Mesendoderm (in vitro differentiated cells): ENCODE results near the gene DCDC2. TPM values are rescaled to one million over a fixed set of nuclear protein-coding genes. Genes with fewer than 3 reads are reported as not detected.

Experiments used
- DNase-seq: peaks from one replicate; pipeline ENCODE4 v3.0.0; 2013
- H2AK5ac ChIP-seq: 2 replicates; pipeline ENCODE4 v1.6.1; 2013; ENCODE audit warnings: low read length, inconsistent platforms
- H2BK120ac ChIP-seq: 2 replicates; pipeline ENCODE4 v1.6.1; 2013; ENCODE audit warnings: low read depth, mild to moderate bottlenecking, low read length, moderate library complexity, mixed read lengths
- H2BK15ac ChIP-seq: replicated peaks from 2 replicates; pipeline ENCODE4 v1.6.1; 2013; ENCODE audit warnings: low read depth, mild to moderate bottlenecking, moderate library complexity
- H2BK5ac ChIP-seq: 2 replicates; pipeline ENCODE4 v1.6.1; 2013; ENCODE audit warnings: low read length, inconsistent platforms
- H3K18ac ChIP-seq: 2 replicates; pipeline ENCODE4 v1.6.1; 2013; ENCODE audit warnings: mild to moderate bottlenecking, low read length, mixed read lengths
- H3K23ac ChIP-seq: one replicate; pipeline ENCODE4 v1.6.1; 2013; ENCODE audit warnings: low read length
- H3K27ac ChIP-seq: 2 replicates; pipeline ENCODE4 v1.5.1; 2013; ENCODE audit warnings: low read depth, mild to moderate bottlenecking, inconsistent platforms, low read length, moderate library complexity
- H3K27me3 ChIP-seq: 2 replicates; pipeline ENCODE4 v1.6.1; 2013; ENCODE audit warnings: low read length, control low read depth, mild to moderate bottlenecking, inconsistent platforms; ENCODE audit not compliant: insufficient read depth, poor library complexity
- H3K36me3 ChIP-seq: 2 replicates; pipeline ENCODE4 v1.6.1; 2013; ENCODE audit warnings: low read length, inconsistent platforms; ENCODE audit not compliant: control insufficient read depth, insufficient read depth
- H3K4ac ChIP-seq: one replicate; pipeline ENCODE4 v1.6.1; 2013; ENCODE audit warnings: low read depth, mild to moderate bottlenecking, low read length, moderate library complexity
- H3K4me1 ChIP-seq: 2 replicates; pipeline ENCODE4 v1.6.1; 2013; ENCODE audit warnings: low read depth, low read length, inconsistent platforms; ENCODE audit not compliant: control insufficient read depth
- H3K4me2 ChIP-seq: 2 replicates; pipeline ENCODE4 v1.6.1; 2013; ENCODE audit warnings: low read length
- H3K4me3 ChIP-seq: 2 replicates; pipeline ENCODE4 v1.5.1; 2013; ENCODE audit warnings: mild to moderate bottlenecking, low read length
- H3K56ac ChIP-seq: one replicate; pipeline ENCODE4 v1.6.1; 2013; ENCODE audit warnings: low read length
- H3K79me1 ChIP-seq: 2 replicates; pipeline ENCODE4 v1.6.1; 2013; ENCODE audit warnings: low read length, inconsistent platforms
- H3K79me2 ChIP-seq: 2 replicates; pipeline ENCODE4 v1.6.1; 2013; ENCODE audit warnings: mild to moderate bottlenecking, low read length; ENCODE audit not compliant: control insufficient read depth, insufficient read depth
- H3K9ac ChIP-seq: 2 replicates; pipeline ENCODE4 v1.6.1; 2013; ENCODE audit warnings: low read length, inconsistent platforms
- H4K5ac ChIP-seq: one replicate; pipeline ENCODE4 v1.6.1; 2013; ENCODE audit warnings: low read length
- H4K8ac ChIP-seq: one replicate; pipeline ENCODE4 v1.6.1; 2013; ENCODE audit warnings: low read depth, mild to moderate bottlenecking, control low read depth, low read length, moderate library complexity
- WGBS: extraction: QIAGEN DNeasy Blood & Tissue Kit; methylation state at CpG from one replicate; pipeline ENCODE4 v1.1.7; 2013; ENCODE audit warnings: low lambda C conversion rate, missing lambda C conversion rate; ENCODE audit not compliant: insufficient coverage; ENCODE audit errors: extremely low coverage; 5-methylcytosine and 5-hydroxymethylcytosine counted together
- polyA plus RNA-seq, 2 experiments: library from polyadenylated mRNA; stranded (reverse); fragments of 200-250 nt; gene quantifications; one replicate each; pipeline ENCODE4 v1.2.3, GENCODE V29; 2013

DCDC2 gene
- 0.11 TPM for polyA plus RNA-seq (2013, experiment 1 of 2)
- polyA plus RNA-seq (2013, experiment 2 of 2): 0.08 TPM

- no peak within 1 kb of the TSS for H3K23ac ChIP-seq
- H3K4me3 ChIP-seq: no peak within 1 kb of the TSS
- no peak within 1 kb of the TSS for H3K9ac ChIP-seq
- H2AK5ac ChIP-seq: no peak within 1 kb of the TSS
- H3K27me3 ChIP-seq: no peaks in the 10 kb centered on the region
- H3K79me1 ChIP-seq: no peaks in the 10 kb centered on the region
- WGBS: no CpG with 5 or more reads among the region's 61 CpGs
- no peak within 1 kb of the TSS for H3K4ac ChIP-seq
- no peak within 1 kb of the TSS for H4K8ac ChIP-seq
- H2BK15ac ChIP-seq: no peak within 1 kb of the TSS
- no peak within 1 kb of the TSS for H2BK5ac ChIP-seq
- no peak within 1 kb of the TSS for H3K27ac ChIP-seq
- no peak within 1 kb of the TSS for H3K4me2 ChIP-seq
- no peak for DNase-seq
- no peaks in the 10 kb centered on the region for H3K36me3 ChIP-seq
- H2BK120ac ChIP-seq: no peak within 1 kb of the TSS
- H3K4me1 ChIP-seq: no peaks in the 10 kb centered on the region
- H3K18ac ChIP-seq: no peak within 1 kb of the TSS
- H4K5ac ChIP-seq: no peak within 1 kb of the TSS
- no peak within 1 kb of the TSS for H3K56ac ChIP-seq
- H3K79me2 ChIP-seq: no peaks in the 10 kb centered on the region
These were observed at the start of gene DCDC2 for GRCh38 chr6:24357336-24358218. Gene DCDC2, minus strand, starts transcription at chr6:24358059. Its CDS starts 309 bp downstream, at chr6:24357750.

GRCh38 chr6:24405262-24405661 lies 47.4 kb upstream of the DCDC2 start:
- H4K8ac ChIP-seq: no peak overlapping the region
- DNase-seq: no peak
- no peak overlapping the region for H2BK5ac ChIP-seq
- peaks cover 2% of the 10 kb centered on the region for H3K79me1 ChIP-seq
- H2BK120ac ChIP-seq: no peak overlapping the region
- no peak overlapping the region for H3K4me3 ChIP-seq
- no peak overlapping the region for H3K23ac ChIP-seq
- H4K5ac ChIP-seq: peak overlapping the region; percentile 33
- H3K56ac ChIP-seq: peak overlapping the region; percentile 68
- H3K4ac ChIP-seq: no peak overlapping the region
- no peak overlapping the region for H2AK5ac ChIP-seq
- H3K36me3 ChIP-seq: peaks cover 2% of the 10 kb centered on the region
- peaks cover 46% of the 10 kb centered on the region for H3K79me2 ChIP-seq
- H3K27ac ChIP-seq: no peak overlapping the region
- WGBS: no CpG with 5 or more reads among the region's 5 CpGs
- H2BK15ac ChIP-seq: no peak overlapping the region
- H3K18ac ChIP-seq: no peak overlapping the region
- peak overlapping the region; percentile 18 for H3K4me2 ChIP-seq
- H3K9ac ChIP-seq: peak overlapping the region; percentile 15
- peaks cover 8% of the 10 kb centered on the region for H3K4me1 ChIP-seq
- no peaks in the 10 kb centered on the region for H3K27me3 ChIP-seq

GRCh38 chr6:24403501-24403824 lies 45.6 kb upstream of the DCDC2 start:
- DNase-seq: peak; percentile 80
- H2BK15ac ChIP-seq: no peak overlapping the region
- no CpG with 5 or more reads among the region's 12 CpGs for WGBS
- H3K4me3 ChIP-seq: peak overlapping the region; percentile 87
- no peak overlapping the region for H4K5ac ChIP-seq
- no peak overlapping the region for H2BK120ac ChIP-seq
- H3K23ac ChIP-seq: no peak overlapping the region
- no peak overlapping the region for H2AK5ac ChIP-seq
- peak overlapping the region; percentile 37 for H2BK5ac ChIP-seq
- H3K56ac ChIP-seq: peak overlapping the region; percentile 96
- H3K36me3 ChIP-seq: no peaks in the 10 kb centered on the region
- peaks cover 13% of the 10 kb centered on the region for H3K4me1 ChIP-seq
- no peaks in the 10 kb centered on the region for H3K27me3 ChIP-seq
- H3K4ac ChIP-seq: no peak overlapping the region
- peaks cover 2% of the 10 kb centered on the region for H3K79me1 ChIP-seq
- H3K79me2 ChIP-seq: peaks cover 42% of the 10 kb centered on the region
- no peak overlapping the region for H3K27ac ChIP-seq
- H4K8ac ChIP-seq: no peak overlapping the region
- H3K4me2 ChIP-seq: peak overlapping the region; percentile 30
- H3K18ac ChIP-seq: peak overlapping the region; percentile 29
- peak overlapping the region; percentile 96 for H3K9ac ChIP-seq

GRCh38 chr6:24402697-24403500 lies 45.0 kb upstream of the DCDC2 start, which contains the start of gene MRS2:
Gene MRS2, plus strand, starts transcription at chr6:24402936. Its CDS starts 111 bp downstream, at chr6:24403047.
- H3K4me3 ChIP-seq: peak within 1 kb of the TSS; percentile 87
- peak within 1 kb of the TSS; percentile 96 for H3K56ac ChIP-seq
- H3K4me1 ChIP-seq: peaks cover 13% of the 10 kb centered on the region
- no peak within 1 kb of the TSS for H4K5ac ChIP-seq
- H3K4me2 ChIP-seq: peak within 1 kb of the TSS; percentile 30
- H3K9ac ChIP-seq: peak within 1 kb of the TSS; percentile 96
- H3K27me3 ChIP-seq: no peaks in the 10 kb centered on the region
- no peaks in the 10 kb centered on the region for H3K36me3 ChIP-seq
- H3K27ac ChIP-seq: peak within 1 kb of the TSS; percentile 32
- peak within 1 kb of the TSS; percentile 71 for H3K18ac ChIP-seq
- H3K23ac ChIP-seq: no peak within 1 kb of the TSS
- H3K79me2 ChIP-seq: peaks cover 41% of the 10 kb centered on the region
- peak; percentile 91 for DNase-seq
- no CpG with 5 or more reads among the region's 63 CpGs for WGBS
- no peak within 1 kb of the TSS for H2BK120ac ChIP-seq
- H3K4ac ChIP-seq: peak within 1 kb of the TSS; percentile 22
- no peak within 1 kb of the TSS for H2AK5ac ChIP-seq
- no peak within 1 kb of the TSS for H4K8ac ChIP-seq
- H2BK15ac ChIP-seq: no peak within 1 kb of the TSS
- H2BK5ac ChIP-seq: peak within 1 kb of the TSS; percentile 55
- H3K79me1 ChIP-seq: peaks cover 2% of the 10 kb centered on the region

- no peak overlapping the region for H3K9ac ChIP-seq
- peak; percentile 86 for DNase-seq
- no peak overlapping the region for H3K4me2 ChIP-seq
- no peak overlapping the region for H3K23ac ChIP-seq
- H3K4me3 ChIP-seq: no peak overlapping the region
- peak overlapping the region; percentile 1 for H3K56ac ChIP-seq
- H3K79me2 ChIP-seq: peaks cover 34% of the 10 kb centered on the region
- WGBS: no CpG with 5 or more reads among the region's 4 CpGs
- H3K27ac ChIP-seq: peak overlapping the region; percentile 32
- H3K36me3 ChIP-seq: no peaks in the 10 kb centered on the region
- H3K79me1 ChIP-seq: peaks cover 2% of the 10 kb centered on the region
- H3K27me3 ChIP-seq: no peaks in the 10 kb centered on the region
- no peak overlapping the region for H2AK5ac ChIP-seq
- H4K8ac ChIP-seq: no peak overlapping the region
- H3K4me1 ChIP-seq: peaks cover 13% of the 10 kb centered on the region
- no peak overlapping the region for H4K5ac ChIP-seq
- H2BK5ac ChIP-seq: no peak overlapping the region
- H3K18ac ChIP-seq: peak overlapping the region; percentile 71
- no peak overlapping the region for H2BK15ac ChIP-seq
- no peak overlapping the region for H2BK120ac ChIP-seq
- H3K4ac ChIP-seq: no peak overlapping the region
These were observed 43.6 kb upstream of the DCDC2 start for GRCh38 chr6:24401458-24401857.
